Brain microvascular endothelial cell (primary cell): ENCODE measurements around the gene PPM1M.

Experiments
- DNase-seq: peaks from one replicate; pipeline ENCODE4 v3.0.0-alpha.2; 2020
- H3K27ac ChIP-seq: fragments of 250-450 bp; sonication (Bioruptor Pico); 2 replicates; pipeline ENCODE4 v1.5.1; 2020; ENCODE audit warnings: mild to moderate bottlenecking, moderate library complexity
- H3K27me3 ChIP-seq: fragments of 250-450 bp; sonication (Bioruptor Pico); replicated peaks from 2 replicates; pipeline ENCODE4 v1.5.1; 2020; ENCODE audit warnings: mild to moderate bottlenecking
- H3K36me3 ChIP-seq: fragments of 250-450 bp; sonication (Bioruptor Pico); replicated peaks from 2 replicates; pipeline ENCODE4 v1.5.1; 2020; ENCODE audit warnings: mild to moderate bottlenecking
- H3K4me3 ChIP-seq: 2 replicates; pipeline ENCODE4 v1.5.1; 2011; ENCODE audit warnings: low read depth, mild to moderate bottlenecking, control low read depth, low read length, moderate library complexity
- in situ Hi-C: cut with HindIII; loops from 2 replicates; pipeline ENCODE4 v1.10.0; 2017; ENCODE audit warnings: low sequenced_read_pairs, low pct_ligation_motif_present
- TF ChIP-seq, protein P1 (sequence below): IDR thresholded peaks from 2 replicates; pipeline ENCODE4 v1.5.1; 2011; ENCODE audit warnings: low read depth, mild to moderate bottlenecking, moderate library complexity, low read length, control low read depth, inconsistent platforms; ENCODE audit errors: missing control alignments

The PPM1M gene

DNA sequence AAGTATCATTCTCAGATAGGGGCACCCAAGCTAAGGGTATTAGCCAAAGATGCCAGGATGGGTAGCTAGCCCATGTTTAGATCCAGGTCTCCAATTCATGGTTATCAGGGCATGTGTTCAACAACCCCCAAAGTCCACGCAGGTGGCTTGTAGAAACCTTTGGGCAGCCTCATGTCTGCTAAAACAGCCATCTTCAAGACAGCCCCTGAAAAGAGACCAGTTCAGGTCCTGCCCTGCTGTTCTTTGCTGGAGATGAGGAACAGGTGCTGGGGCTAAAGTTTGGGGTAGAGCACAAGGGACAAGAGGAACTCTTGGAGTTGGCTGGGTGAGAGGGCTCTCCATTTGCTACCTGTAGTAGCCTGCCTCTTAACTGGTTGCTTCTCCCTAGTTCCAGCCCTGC lies 4.6 kb downstream of the PPM1M start:
- Histone ChIP-seq H3K4me3 (no peak overlapping the region), H3K27me3 (no peaks in the 10 kb centered on the region), H3K27ac (no peak overlapping the region), H3K36me3 (peaks cover 47% of the 10 kb centered on the region)
- in situ Hi-C loops, result no loop called here
- DNase-seq, result no peak
- TF ChIP-seq, protein P1, sequence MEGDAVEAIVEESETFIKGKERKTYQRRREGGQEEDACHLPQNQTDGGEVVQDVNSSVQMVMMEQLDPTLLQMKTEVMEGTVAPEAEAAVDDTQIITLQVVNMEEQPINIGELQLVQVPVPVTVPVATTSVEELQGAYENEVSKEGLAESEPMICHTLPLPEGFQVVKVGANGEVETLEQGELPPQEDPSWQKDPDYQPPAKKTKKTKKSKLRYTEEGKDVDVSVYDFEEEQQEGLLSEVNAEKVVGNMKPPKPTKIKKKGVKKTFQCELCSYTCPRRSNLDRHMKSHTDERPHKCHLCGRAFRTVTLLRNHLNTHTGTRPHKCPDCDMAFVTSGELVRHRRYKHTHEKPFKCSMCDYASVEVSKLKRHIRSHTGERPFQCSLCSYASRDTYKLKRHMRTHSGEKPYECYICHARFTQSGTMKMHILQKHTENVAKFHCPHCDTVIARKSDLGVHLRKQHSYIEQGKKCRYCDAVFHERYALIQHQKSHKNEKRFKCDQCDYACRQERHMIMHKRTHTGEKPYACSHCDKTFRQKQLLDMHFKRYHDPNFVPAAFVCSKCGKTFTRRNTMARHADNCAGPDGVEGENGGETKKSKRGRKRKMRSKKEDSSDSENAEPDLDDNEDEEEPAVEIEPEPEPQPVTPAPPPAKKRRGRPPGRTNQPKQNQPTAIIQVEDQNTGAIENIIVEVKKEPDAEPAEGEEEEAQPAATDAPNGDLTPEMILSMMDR, result no peak

DNA sequence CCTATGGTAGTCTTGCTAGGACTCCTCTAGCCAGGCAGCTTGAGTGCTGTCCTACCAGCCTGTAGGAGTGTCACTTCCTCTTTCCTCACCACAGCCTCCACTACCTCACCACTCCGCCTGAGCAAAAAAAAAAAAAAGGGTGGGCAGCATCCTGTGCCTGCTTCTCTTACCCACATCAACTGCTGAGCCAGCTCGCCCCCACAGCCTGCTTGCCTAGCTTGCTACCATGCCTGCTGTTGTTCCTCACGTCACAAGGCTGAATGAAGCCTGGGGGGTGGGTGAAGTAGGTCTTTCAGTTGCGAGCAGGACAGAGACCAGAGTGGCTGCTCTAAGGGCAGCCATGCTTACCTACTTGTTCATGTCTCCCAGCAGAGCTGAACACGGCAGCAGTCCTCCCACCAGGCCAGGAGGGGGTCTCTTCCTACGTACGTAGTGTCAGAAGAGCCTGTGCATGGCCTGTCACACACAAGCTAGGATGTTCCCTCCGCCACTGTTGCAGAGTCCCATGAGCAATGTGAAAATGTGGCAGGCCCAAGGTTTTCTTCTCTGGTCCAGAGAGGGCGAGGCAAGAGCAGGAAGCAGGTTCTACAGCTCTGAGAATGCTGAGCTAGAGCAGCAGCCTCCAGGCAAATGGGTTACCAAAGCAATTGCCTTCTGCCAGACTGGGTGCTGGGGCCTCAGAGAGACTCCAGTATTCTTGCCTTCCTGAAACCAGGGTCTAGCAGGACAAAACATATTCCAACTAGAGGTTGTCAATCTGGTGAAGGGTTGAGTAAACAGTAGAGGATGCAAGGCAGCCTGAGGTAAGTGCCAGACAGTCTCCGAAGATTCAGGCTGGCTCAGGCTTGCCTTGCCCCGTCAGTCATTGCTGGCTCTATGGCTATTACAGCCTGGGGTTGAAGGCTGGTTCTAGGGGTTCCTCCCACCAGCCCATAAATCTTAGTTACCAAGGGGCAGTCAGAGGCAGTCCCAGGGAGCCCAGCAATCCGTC lies 8.1 kb downstream of the PPM1M start:
- Histone ChIP-seq H3K27ac (no peak overlapping the region), H3K36me3 (peaks cover 80% of the 10 kb centered on the region), H3K27me3 (no peaks in the 10 kb centered on the region), H3K4me3 (no peak overlapping the region)
- no peak for DNase-seq
- TF ChIP-seq, protein P1, result no peak
- in situ Hi-C loops, result no loop called here

DNA sequence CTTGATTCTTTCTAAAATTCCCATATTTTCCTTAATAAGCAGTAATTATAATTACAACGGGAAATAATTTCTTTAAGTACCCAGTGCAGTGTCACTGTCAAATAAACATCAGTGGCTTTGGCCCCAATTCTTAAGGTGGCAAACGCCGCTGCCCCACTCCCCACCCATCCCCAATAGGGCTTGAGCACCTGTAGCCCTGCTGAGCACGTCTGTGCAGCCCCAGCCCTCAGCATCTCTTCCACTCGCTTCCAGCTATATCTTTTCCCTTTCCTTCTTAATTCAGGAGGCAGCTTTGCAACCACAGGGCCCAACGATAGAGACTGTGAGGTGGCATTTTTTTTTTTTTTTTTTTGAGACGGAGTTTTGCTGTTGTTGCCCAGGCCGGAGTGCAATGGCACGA lies 9.0 kb downstream of the PPM1M start:
- no peak overlapping the region for H3K4me3 ChIP-seq
- no peak overlapping the region for H3K27ac ChIP-seq
- H3K27me3 ChIP-seq, result no peaks in the 10 kb centered on the region
- TF ChIP-seq, protein P1, result no peak
- H3K36me3 ChIP-seq, result peaks cover 80% of the 10 kb centered on the region
- no peak for DNase-seq
- in situ Hi-C loops, result no loop called here

DNA sequence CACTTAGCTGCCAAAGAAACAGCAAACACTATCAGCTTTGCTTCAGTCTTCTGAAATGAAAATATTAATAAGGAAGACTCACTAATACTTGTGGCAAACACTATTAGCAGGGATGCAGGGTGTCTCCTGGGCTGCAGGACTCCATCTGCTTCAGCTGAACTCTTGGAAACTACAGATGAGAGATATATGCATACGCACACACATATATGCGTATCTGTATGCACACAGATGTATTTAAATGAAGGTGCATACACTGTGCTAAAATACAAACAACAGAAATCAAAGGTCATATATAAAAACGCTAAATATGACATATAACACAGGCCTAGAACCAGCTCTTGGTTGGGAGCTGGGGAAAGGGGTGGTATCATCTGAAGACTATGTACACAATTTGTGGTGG lies 10.6 kb downstream of the PPM1M start:
- no peak overlapping the region for H3K27ac ChIP-seq

DNA sequence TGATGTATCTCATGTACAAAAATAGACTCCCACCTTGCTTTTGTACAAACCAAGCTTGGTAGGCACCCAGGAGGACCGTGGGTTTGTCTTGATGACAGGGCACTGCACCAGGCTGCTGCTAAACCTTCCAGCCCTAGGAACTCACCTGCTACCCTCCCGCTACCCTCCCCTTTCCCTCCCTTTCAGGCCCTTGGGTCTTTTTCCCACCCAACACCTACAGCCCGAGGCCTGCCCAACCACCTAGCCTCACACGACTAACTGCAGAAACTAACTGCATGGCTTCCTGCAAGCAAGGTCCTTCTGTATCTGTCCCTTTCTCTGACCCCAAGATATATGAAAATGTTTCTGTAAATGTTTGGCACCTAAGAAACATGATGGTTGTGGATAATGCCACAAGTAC lies 11.1 kb downstream of the PPM1M start:
- H3K4me3 ChIP-seq, result no peak overlapping the region
- in situ Hi-C loops, result no loop called here
- TF ChIP-seq, protein P1, result no peak
- no peak for DNase-seq
- H3K27me3 ChIP-seq, result no peaks in the 10 kb centered on the region
- no peak overlapping the region for H3K27ac ChIP-seq
- H3K36me3 ChIP-seq, result peaks cover 90% of the 10 kb centered on the region

More for the DNA sequence above, 10.6 kb downstream of the PPM1M start:
- H3K4me3 ChIP-seq, result no peak overlapping the region
- TF ChIP-seq, protein P1, result no peak
- in situ Hi-C loops, result no loop called here
- peaks cover 87% of the 10 kb centered on the region for H3K36me3 ChIP-seq
- no peaks in the 10 kb centered on the region for H3K27me3 ChIP-seq
- DNase-seq, result no peak

DNA sequence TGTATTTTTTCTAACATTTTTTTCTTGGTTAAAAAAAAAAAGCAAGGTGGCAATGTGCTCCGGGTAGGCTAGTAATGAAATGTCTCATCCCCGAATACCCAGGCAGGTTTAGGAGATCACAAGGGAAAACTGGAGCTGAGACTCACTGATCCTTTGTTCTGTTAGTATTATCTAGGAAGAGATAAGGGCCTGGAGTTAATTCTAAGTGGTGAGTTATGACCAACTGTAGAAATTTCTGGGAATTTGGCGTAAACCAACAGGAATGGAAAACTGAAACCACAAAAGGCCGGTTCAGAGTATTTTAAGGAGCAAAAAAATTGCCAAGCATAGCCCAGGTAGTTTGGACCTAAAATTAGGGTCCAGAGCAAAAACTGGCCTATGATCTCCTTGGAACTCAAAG lies 12.4 kb downstream of the PPM1M start:
- in situ Hi-C loops, result no loop called here
- TF ChIP-seq, protein P1, result no peak
- Histone ChIP-seq H3K4me3 (no peak overlapping the region), H3K27me3 (no peaks in the 10 kb centered on the region), H3K36me3 (peaks cover 92% of the 10 kb centered on the region), H3K27ac (no peak overlapping the region)
- no peak for DNase-seq
